ENCODE data around the gene ETFA.

DNA sequence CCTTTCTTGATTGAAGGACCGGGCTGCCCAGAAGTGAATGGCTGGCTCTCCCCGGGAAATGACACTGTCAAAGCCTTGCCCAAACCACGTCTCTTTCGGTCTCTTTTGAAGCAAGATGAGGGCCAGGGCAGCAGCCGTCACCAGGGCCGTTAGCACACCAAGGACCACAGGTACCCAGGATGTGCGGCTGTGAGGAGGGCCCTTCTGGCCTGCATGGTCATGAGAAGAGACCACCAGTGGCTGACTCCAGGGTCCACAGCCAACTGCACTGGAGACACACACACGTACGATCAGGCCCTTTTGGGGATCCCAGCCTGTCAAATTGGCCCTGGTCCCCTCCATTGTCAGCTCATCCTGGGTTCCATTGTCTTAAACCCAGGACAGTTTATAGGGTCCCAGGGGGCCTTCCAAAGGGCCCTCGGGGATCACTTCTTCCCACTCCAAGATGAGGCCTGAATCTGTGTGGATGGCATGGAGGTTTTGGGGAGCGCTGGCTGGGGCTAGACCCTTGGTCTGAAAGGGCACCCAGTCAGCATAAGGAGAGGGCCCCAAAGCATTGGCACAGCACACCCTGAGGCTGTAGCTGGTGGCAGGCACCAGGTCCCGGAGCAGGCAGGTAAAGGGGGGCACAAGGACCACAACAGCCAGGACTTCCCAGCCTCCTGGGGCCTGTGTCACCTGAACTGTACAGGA, 50.9 kb downstream of the ETFA start:
- TF ChIP-seq, protein P1, sequence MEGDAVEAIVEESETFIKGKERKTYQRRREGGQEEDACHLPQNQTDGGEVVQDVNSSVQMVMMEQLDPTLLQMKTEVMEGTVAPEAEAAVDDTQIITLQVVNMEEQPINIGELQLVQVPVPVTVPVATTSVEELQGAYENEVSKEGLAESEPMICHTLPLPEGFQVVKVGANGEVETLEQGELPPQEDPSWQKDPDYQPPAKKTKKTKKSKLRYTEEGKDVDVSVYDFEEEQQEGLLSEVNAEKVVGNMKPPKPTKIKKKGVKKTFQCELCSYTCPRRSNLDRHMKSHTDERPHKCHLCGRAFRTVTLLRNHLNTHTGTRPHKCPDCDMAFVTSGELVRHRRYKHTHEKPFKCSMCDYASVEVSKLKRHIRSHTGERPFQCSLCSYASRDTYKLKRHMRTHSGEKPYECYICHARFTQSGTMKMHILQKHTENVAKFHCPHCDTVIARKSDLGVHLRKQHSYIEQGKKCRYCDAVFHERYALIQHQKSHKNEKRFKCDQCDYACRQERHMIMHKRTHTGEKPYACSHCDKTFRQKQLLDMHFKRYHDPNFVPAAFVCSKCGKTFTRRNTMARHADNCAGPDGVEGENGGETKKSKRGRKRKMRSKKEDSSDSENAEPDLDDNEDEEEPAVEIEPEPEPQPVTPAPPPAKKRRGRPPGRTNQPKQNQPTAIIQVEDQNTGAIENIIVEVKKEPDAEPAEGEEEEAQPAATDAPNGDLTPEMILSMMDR (IDR thresholded peaks at IDR 0.05), result no peak
- TF ChIP-seq POLR2A (IDR thresholded peaks at IDR 0.05) (no peak), POLR2AphosphoS5 (IDR thresholded peaks at IDR 0.05; ENCODE audit: insufficient read depth in 1 of 2, low read depth in 1 of 2) (no peak)

All from vagina (tissue), 2 donors.